Measurements from ENCODE around the gene EPHB6.

The EPHB6 gene

GRCh38 chr7:142864980-142865747 is 10.3 kb downstream of the EPHB6 start:
- no peak for DNase-seq (ENCODE audit: low read depth)

- DNase-seq (ENCODE audit: low read depth): no peak
These were observed 10.9 kb downstream of the EPHB6 start for GRCh38 chr7:142865766-142866165.

DNA sequence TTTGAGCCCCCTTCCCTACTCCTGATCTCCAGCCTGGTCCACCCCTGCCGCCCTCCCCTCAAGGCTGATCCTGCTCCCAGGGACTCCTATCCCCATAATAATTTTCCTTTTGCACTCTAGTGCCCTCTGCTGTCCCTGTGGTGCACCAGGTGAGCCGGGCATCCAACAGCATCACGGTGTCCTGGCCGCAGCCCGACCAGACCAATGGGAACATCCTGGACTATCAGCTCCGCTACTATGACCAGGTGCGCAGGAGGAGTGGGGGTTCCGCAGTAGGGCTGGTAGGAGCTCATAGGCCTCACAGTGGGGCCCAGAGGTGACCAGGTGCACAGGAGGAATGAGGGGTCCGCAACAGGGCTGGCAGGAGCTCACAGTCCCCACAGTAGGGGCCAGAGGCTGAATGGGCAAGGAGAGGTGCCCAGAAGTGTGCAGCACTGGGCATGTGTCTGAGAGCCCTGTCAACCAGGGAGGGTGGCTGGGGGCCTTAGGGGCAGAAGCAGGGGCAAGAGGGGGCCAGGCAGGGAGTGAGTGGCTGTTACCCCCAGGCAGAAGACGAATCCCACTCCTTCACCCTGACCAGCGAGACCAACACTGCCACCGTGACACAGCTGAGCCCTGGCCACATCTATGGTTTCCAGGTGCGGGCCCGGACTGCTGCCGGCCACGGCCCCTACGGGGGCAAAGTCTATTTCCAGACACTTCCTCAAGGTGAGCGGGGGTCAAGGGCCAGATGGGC is 11.7 kb downstream of the EPHB6 start:
- DNase-seq (ENCODE audit: low read depth): no peak

DNA sequence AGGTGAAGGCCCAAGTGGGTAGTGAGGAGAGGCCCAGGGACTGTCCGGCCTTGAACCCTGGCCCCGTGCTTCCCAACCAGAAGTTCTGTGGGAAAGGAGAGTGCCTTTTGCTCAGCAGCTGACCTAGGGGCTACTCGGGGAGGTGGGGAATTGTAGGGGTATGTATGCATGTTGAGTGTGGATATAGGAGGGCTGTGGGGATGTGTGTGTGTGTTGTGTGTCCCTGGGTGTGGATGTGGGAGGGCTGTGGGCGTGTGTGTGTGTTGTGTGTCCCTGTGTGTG is 12.2 kb downstream of the EPHB6 start:
- no peak for DNase-seq (ENCODE audit: low read depth)

DNA sequence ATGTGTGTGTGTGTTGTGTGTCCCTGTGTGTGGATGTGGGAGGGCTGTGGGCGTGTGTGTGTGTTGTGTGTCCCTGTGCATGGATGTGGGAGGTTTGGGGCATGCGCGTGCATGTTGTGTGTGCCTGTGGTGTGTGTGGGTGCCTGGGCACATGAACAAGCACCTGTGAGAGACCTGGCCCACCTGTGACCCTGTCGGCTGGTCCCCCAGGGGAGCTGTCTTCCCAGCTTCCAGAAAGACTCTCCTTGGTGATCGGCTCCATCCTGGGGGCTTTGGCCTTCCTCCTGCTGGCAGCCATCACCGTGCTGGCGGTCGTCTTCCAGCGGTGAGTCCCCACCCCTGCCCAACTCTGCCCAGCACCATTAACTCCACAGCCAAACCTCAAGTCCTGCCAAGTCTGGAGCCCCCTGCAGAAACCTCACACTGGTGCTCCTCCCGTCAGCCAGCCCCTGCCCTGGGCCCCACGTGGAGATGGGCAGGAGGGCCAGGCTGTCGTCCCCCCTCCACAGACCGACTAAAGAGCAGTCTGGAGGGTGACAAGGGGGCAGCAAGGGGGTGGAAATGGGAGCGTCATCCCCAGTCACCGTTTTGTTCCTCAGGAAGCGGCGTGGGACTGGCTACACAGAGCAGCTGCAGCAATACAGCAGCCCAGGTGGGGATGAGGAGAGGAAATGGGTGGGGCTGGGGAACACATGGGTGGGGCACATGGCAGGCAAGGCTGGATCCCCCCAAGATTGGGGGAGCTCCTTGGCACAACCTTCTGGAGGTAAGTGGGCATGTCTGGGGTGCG is 12.7 kb downstream of the EPHB6 start:
- no peak for DNase-seq (ENCODE audit: low read depth)

- DNase-seq (ENCODE audit: low read depth): no peak
These were observed 13.5 kb downstream of the EPHB6 start for GRCh38 chr7:142868188-142868985.

GRCh38 chr7:142868986-142869415 is 14.1 kb downstream of the EPHB6 start:
- no peak for DNase-seq (ENCODE audit: low read depth)

- no peak for DNase-seq (ENCODE audit: low read depth)
These were observed 14.6 kb downstream of the EPHB6 start for GRCh38 chr7:142869434-142869833.

DNA sequence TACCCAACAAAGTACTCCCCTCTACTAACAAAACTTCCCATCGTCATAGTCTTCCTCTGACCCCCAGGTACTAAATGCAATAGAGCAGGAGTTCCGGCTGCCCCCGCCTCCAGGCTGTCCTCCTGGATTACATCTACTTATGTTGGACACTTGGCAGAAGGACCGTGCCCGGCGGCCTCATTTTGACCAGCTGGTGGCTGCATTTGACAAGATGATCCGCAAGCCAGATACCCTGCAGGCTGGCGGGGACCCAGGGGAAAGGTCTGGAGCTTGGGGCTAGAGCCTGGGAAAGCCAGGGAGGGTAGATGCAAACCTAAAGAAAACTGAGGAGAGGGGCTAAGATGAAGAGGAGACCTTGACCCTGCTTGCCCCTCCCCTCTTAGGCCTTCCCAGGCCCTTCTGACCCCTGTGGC is 15.3 kb downstream of the EPHB6 start:
- DNase-seq (ENCODE audit: low read depth): no peak

DNA sequence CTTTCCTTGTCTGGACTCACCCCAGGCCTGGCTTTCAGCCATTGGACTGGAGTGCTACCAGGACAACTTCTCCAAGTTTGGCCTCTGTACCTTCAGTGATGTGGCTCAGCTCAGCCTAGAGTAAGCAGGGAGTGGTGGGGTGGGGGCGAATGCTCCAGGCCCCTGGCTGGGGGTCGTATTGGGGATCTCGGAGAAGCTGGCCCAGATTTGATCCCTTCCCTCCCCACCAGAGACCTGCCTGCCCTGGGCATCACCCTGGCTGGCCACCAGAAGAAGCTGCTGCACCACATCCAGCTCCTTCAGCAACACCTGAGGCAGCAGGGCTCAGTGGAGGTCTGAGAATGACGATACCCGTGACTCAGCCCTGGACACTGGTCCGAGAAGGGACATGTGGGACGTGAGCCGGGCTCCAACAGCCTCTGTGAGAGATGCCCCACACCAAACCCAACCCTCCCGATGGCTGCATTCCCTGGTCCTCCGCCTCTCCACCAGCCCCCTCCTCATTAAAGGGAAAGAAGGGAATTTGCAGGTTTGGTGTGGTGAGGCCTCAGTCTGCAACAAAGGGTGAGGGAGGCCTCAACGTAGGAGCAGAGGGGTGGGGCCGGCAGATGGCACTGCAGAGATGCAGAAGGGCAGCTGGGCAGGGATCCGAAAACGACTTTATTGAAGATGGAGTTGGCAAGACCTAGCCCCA is 15.8 kb downstream of the EPHB6 start:
- no peak for DNase-seq (ENCODE audit: low read depth)

GRCh38 chr7:142871260-142872105 is 16.6 kb downstream of the EPHB6 start:
- DNase-seq (ENCODE audit: low read depth): no peak

DNA sequence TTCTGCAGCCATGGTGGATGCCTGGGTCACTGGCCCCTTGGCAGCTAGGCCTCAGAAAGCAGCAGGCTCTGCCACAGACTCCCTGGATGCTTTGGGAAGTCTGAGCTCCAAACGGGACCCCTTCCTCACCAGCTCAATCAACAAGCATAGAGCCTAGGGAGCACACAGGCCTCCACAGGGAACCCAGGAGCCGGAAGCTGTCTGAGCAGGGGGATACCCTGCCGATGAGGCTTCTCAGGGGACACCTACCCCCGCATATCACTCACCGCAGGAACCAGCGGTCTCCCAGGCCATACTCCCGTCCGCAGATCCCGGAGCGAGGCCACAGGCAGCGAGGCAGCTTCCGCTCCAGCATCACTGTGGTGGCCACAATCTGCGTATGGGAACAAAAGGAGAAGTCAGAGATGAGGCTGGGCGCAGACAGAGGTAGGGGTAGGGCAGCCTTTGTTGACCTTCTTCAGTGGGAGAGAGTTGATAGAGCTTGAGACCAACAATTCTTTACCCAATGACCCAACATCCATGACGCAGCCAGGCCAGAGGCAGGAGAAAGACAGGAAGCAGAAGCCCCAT is 17.3 kb downstream of the EPHB6 start:
- no peak for DNase-seq (ENCODE audit: low read depth)

GRCh38 chr7:142873281-142873784 is 18.5 kb downstream of the EPHB6 start:
- no peak for DNase-seq (ENCODE audit: low read depth)

- DNase-seq (ENCODE audit: low read depth): no peak
These were observed 19.0 kb downstream of the EPHB6 start for GRCh38 chr7:142873871-142874270.

DNA sequence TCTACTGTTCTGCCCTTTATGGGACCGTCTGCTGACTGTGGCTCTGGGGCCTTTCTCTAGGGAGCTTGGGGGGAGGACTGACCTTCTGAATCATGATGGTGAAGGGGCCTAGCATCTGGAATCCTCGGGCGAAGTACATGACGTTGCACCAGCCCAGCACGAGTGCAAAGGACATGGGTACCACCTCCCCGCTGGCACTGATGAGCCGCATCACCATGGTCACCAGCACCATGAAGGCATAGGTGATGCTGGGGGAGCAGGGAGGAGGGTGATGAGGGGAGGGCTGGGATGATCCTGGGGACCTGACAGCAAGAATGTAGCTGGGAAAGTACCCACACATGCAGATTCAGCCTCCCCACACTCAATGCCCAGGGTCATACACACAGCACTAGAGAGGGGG is 19.5 kb downstream of the EPHB6 start:
- DNase-seq (ENCODE audit: low read depth): no peak

DNA sequence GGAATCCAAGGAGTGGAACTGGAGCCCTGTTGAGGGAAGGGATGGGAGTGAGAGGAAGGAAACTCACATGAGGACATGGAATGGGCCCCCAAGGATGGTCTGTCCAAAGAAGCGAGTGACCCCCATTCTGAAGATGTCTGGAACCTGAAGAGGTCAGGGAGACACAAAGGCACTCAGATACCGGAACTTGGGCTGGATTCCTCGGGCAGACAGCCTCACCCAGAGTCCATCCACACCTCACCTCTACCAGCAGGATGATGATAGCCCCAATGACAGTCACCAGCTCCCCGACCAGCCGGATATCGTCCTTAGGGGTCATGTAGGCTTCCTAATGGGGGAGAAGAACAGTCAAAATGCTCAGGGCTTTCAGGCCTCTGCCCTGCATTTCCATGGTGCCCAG is 20.0 kb downstream of the EPHB6 start:
- no peak for DNase-seq (ENCODE audit: low read depth)

- no peak for DNase-seq (ENCODE audit: low read depth)
These were observed 20.6 kb downstream of the EPHB6 start for GRCh38 chr7:142875456-142875855.

- no peak for DNase-seq (ENCODE audit: low read depth)
These were observed 21.5 kb downstream of the EPHB6 start for GRCh38 chr7:142876236-142876960.

All from non-pigmented ciliary epithelial cell (primary cell).